Measurements from ENCODE around the gene MAGEL2.

The MAGEL2 gene

GRCh38 chr15:23647421-23648370, at the start of gene MAGEL2:
TSS of gene MAGEL2 (minus strand) at chr15:23647867. CDS start at chr15:23647742, 125 bp downstream.
- no peak for ATAC-seq

GRCh38 chr15:23695282-23695681, 47.6 kb upstream of the MAGEL2 start:
- no peak for ATAC-seq

GRCh38 chr15:23694592-23694991, 46.9 kb upstream of the MAGEL2 start:
- ATAC-seq = no peak

- no peak for ATAC-seq
Observed at GRCh38 chr15:23690450-23690852, 42.8 kb upstream of the MAGEL2 start.

- ATAC-seq = no peak
Observed at GRCh38 chr15:23690015-23690414, 42.3 kb upstream of the MAGEL2 start.

GRCh38 chr15:23687143-23687470, 39.4 kb upstream of the MAGEL2 start, which contains the start of gene NDN:
TSS of gene NDN (minus strand) at chr15:23687305. CDS start at chr15:23687217, 88 bp downstream.
- ATAC-seq = no peak

- ATAC-seq = no peak
Observed at GRCh38 chr15:23686466-23687142, 38.9 kb upstream of the MAGEL2 start.

GRCh38 chr15:23671481-23671880, 23.8 kb upstream of the MAGEL2 start:
- ATAC-seq = no peak

- no peak for ATAC-seq
Observed at GRCh38 chr15:23670970-23671369, 23.3 kb upstream of the MAGEL2 start.

- no peak for ATAC-seq
Observed at GRCh38 chr15:23663232-23663631, 15.6 kb upstream of the MAGEL2 start.

GRCh38 chr15:23648920-23649515, 1.4 kb upstream of the MAGEL2 start:
- ATAC-seq = no peak

GRCh38 chr15:23647001-23647295, 719 bp downstream of the MAGEL2 start:
- ATAC-seq = no peak

- ATAC-seq = no peak
Observed at GRCh38 chr15:23646165-23647000, 1.3 kb downstream of the MAGEL2 start.

- no peak for ATAC-seq
Observed at GRCh38 chr15:23645371-23646164, 2.1 kb downstream of the MAGEL2 start.

- no peak for ATAC-seq
Observed at GRCh38 chr15:23644829-23645228, 2.8 kb downstream of the MAGEL2 start.

GRCh38 chr15:23642413-23643044, 5.1 kb downstream of the MAGEL2 start:
- no peak for ATAC-seq

- ATAC-seq = no peak
Observed at GRCh38 chr15:23634181-23634580, 13.5 kb downstream of the MAGEL2 start.

- ATAC-seq = no peak
Observed at GRCh38 chr15:23629234-23629805, 18.3 kb downstream of the MAGEL2 start.

- no peak for ATAC-seq
Observed at GRCh38 chr15:23628612-23629233, 18.9 kb downstream of the MAGEL2 start.

GRCh38 chr15:23616536-23616935, 31.1 kb downstream of the MAGEL2 start:
- ATAC-seq = no peak

GRCh38 chr15:23606226-23606625, 41.4 kb downstream of the MAGEL2 start:
- ATAC-seq = no peak
